ENCODE data around the gene RIMKLA. TPM values are rescaled to one million over a fixed set of nuclear protein-coding genes. Genes with fewer than 3 reads are reported as not detected.

RIMKLA gene
- total RNA-seq, 1 donor from 2014 or later: 0.25 TPM

GRCh38 chr1:42372796-42373195 is 7.8 kb upstream of the RIMKLA start:
- Histone ChIP-seq H3K9me3 (no peaks in the 10 kb centered on the region), H3K4me3 (no peak overlapping the region), H3K27ac (no peak overlapping the region), H3K36me3 (no peaks in the 10 kb centered on the region), H3K4me1 (no peaks in the 10 kb centered on the region), H3K27me3 (no peaks in the 10 kb centered on the region)
- intact Hi-C loops (cut with DNase I): no loop called here
- TF ChIP-seq POLR2AphosphoS5 (IDR thresholded peaks at IDR 0.05; ENCODE audit: insufficient read depth in 1 of 2, low read depth in 1 of 2): no peak
- TF ChIP-seq CTCF (IDR thresholded peaks at IDR 0.05): no peak
- no peak for DNase-seq (ENCODE audit: extremely low spot score in 2 of 2)

DNA sequence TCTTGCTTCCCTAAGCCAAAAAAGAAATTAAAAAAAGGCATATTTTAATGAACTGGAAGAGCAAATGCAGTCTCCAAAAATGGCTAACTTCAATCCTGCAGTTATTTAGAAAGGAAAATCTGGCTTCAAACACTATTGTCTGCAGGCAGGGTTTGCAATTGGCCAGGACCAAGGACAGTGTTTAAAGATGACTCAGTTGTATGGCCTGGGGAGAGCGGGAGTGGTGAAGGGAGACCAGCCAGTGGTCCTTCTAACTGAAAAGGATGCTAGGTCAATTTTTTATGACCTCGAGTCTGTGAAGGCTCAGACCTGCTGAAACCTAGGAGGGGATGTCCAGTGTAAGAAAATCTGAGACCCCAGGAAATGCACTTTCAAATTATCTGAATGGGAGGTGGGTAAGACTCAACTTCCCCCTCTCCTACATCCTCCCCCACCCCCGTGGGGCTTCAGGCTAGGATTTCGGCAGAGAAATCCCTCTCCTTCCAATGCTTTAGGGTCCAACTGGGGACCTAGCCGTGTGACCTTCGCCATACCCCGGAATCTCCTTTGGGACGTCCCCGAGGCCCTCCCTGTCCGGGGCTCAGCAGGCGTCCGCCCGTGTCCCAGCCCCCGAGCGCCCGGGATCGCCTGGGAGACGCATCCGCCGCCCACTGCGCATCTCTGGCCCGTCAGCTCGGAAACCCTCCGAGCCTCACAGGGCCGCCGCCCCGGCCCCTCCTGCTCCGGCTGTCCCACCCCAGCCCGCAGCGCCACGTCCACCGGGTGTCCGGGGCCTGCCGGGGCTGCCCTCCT is 602 bp upstream of the RIMKLA start:
- peaks cover 15% of the 10 kb centered on the region for H3K4me1 ChIP-seq
- intact Hi-C loops (cut with DNase I): no loop called here
- no peaks in the 10 kb centered on the region for H3K27me3 ChIP-seq
- H3K27ac ChIP-seq: no peak overlapping the region
- H3K4me3 ChIP-seq: peak overlapping the region; percentile 53 to 59
- DNase-seq (ENCODE audit: extremely low spot score in 2 of 2): no peak
- no peaks in the 10 kb centered on the region for H3K36me3 ChIP-seq
- H3K9me3 ChIP-seq: no peaks in the 10 kb centered on the region
- TF ChIP-seq CTCF (IDR thresholded peaks at IDR 0.05) (no peak), POLR2A (IDR thresholded peaks at IDR 0.05) (no peak), POLR2AphosphoS5 (IDR thresholded peaks at IDR 0.05; ENCODE audit: insufficient read depth in 1 of 2, low read depth in 1 of 2) (no peak)

DNA sequence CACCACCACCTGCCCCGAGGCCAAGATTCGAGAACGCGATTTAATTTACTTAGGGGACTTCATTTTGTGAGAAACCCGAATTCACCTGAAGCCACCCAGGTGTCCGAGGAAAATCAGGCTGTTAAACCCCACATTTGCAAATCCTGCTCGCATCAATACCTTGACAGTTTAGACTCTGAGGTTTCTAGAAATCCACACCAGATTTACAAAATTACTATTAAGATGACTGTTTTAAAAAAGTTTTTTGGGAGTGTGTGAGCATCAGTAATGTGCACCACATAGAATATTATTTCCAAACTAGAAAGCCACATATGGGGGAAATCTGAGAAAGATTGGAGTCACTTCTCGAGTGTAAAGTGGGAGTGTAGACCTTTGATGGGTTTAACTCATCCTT is 685 bp downstream of the RIMKLA start:
- Histone ChIP-seq H3K4me3 (peak overlapping the region; percentile 53 to 59), H3K9me3 (no peaks in the 10 kb centered on the region), H3K4me1 (peaks cover 15% of the 10 kb centered on the region), H3K27me3 (no peaks in the 10 kb centered on the region), H3K27ac (no peak overlapping the region), H3K36me3 (no peaks in the 10 kb centered on the region)
- DNase-seq (ENCODE audit: extremely low spot score in 2 of 2): no peak
- TF ChIP-seq CTCF (IDR thresholded peaks at IDR 0.05) (no peak), POLR2AphosphoS5 (IDR thresholded peaks at IDR 0.05; ENCODE audit: insufficient read depth in 1 of 2, low read depth in 1 of 2) (no peak), POLR2A (IDR thresholded peaks at IDR 0.05) (no peak)
- intact Hi-C loops (cut with DNase I): no loop called here

DNA sequence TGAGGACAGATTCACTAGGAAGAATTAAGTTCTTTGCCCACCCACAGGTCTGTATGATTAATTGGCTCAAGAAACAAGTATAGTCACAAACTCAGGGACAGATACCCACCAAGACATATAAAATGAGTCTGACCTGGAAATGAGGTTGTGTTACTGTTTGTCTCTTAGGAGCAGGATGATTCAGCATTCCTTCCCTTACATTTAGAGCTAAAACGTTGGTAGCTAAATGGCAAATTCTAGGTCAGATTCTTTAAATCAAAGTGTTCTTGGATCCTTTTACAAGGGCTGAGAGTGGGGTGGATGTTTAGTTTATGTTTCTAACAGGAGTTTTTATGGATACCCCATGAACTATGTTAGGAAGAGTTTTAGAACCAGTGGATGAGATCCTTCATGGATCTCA is 4.7 kb downstream of the RIMKLA start:
- TF ChIP-seq CTCF (IDR thresholded peaks at IDR 0.05): no peak
- no peak for TF ChIP-seq POLR2AphosphoS5 (IDR thresholded peaks at IDR 0.05; ENCODE audit: insufficient read depth in 1 of 2, low read depth in 1 of 2)
- no peak for TF ChIP-seq POLR2A (IDR thresholded peaks at IDR 0.05)
- intact Hi-C loops (cut with DNase I): no loop called here

DNA sequence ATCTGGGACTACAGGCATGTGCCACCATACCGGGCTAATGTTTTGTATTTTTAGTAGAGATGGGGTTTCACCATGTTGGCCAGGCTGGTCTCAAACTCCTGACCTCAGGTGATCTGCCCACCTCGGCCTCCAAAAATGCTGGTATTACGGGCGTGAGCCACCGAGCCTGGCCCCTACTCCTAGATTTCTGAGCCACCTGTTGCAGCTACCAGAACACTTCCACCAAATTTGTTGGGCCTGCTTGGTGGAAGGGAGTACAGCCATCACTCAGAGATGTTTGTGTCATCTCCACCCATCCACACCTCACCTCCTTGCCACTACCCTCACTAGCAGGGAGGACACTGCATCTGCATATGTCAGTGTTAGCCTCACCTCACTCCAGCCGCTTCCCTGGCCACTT is 5.5 kb downstream of the RIMKLA start:
- Histone ChIP-seq H3K36me3 (no peaks in the 10 kb centered on the region), H3K4me3 (no peak overlapping the region), H3K4me1 (peaks cover 6% of the 10 kb centered on the region), H3K27ac (no peak overlapping the region), H3K9me3 (no peaks in the 10 kb centered on the region), H3K27me3 (no peaks in the 10 kb centered on the region)
- no peak for DNase-seq (ENCODE audit: extremely low spot score in 2 of 2)
- no peak for TF ChIP-seq POLR2AphosphoS5 (IDR thresholded peaks at IDR 0.05; ENCODE audit: insufficient read depth in 1 of 2, low read depth in 1 of 2)
- TF ChIP-seq CTCF (IDR thresholded peaks at IDR 0.05): no peak
- TF ChIP-seq POLR2A (IDR thresholded peaks at IDR 0.05): no peak
- intact Hi-C loops (cut with DNase I): no loop called here

More for the DNA sequence above, 4.7 kb downstream of the RIMKLA start:
- Histone ChIP-seq H3K4me1 (peaks cover 10% of the 10 kb centered on the region), H3K27ac (no peak overlapping the region), H3K4me3 (no peak overlapping the region), H3K9me3 (no peaks in the 10 kb centered on the region), H3K36me3 (no peaks in the 10 kb centered on the region), H3K27me3 (no peaks in the 10 kb centered on the region)
- DNase-seq (ENCODE audit: extremely low spot score in 2 of 2): no peak

All from vagina (tissue), 2 donors.